GM12878 (cell line): ENCODE data around the gene DSG2. TPM values are rescaled to one million over a fixed set of nuclear protein-coding genes. Genes with fewer than 3 reads are reported as not detected.

Experiments used
- BHLHE40 ChIP-seq, 2 experiments: fragments of 450-650 bp in 1 of 2; IDR thresholded peaks; 2 replicates each; pipeline ENCODE4 v1.6.1; 2011 to 2017; ENCODE audit warnings: low read depth in 2 of 2, borderline replicate concordance in 1 of 2, improper control_type of control experiment in 1 of 2, low read length in 1 of 2, mild to moderate bottlenecking in 1 of 2
- CHD1 ChIP-seq: IDR thresholded peaks from 2 replicates; pipeline ENCODE4 v1.6.1; 2012; ENCODE audit warnings: low read depth, low read length, improper control_type of control experiment
- EED ChIP-seq: sonication (generic); IDR thresholded peaks from 2 replicates; pipeline ENCODE4 v1.6.1; 2016; ENCODE audit warnings: antibody characterized with exemption, low read depth
- FOXM1 ChIP-seq: IDR thresholded peaks from 2 replicates; pipeline ENCODE4 v1.6.1; 2012; ENCODE audit warnings: low read depth, mild to moderate bottlenecking, inconsistent platforms, low read length, moderate library complexity
- HCFC1 ChIP-seq: fragments of 150-350 bp; IDR thresholded peaks from 2 replicates; pipeline ENCODE4 v1.6.1; 2014; ENCODE audit warnings: low read length
- HDAC2 ChIP-seq: fragments of 200-600 bp; sonication (generic); IDR thresholded peaks from 2 replicates; pipeline ENCODE4 v1.6.1; 2017
- IKZF1 ChIP-seq: fragments of 450-650 bp; conservative IDR thresholded peaks from 2 replicates; pipeline ENCODE4 v1.6.1; 2017; ENCODE audit warnings: antibody characterized with exemption, mild to moderate bottlenecking
- KAT2A ChIP-seq: conservative IDR thresholded peaks from 2 replicates; pipeline ENCODE4 v1.6.1; 2011; ENCODE audit warnings: low read depth, low read length; ENCODE audit not compliant: control insufficient read depth
- MEF2A ChIP-seq: IDR thresholded peaks from 2 replicates; pipeline ENCODE4 v1.6.1; 2011; ENCODE audit warnings: low read depth, mild to moderate bottlenecking, low read length, moderate library complexity; ENCODE audit not compliant: insufficient read depth
- NR2C1 ChIP-seq: fragments of 450-650 bp; IDR thresholded peaks from 2 replicates; pipeline ENCODE4 v1.6.1; 2017; ENCODE audit warnings: antibody characterized with exemption, mild to moderate bottlenecking, moderate library complexity
- NRF1 ChIP-seq: conservative IDR thresholded peaks from 2 replicates; pipeline ENCODE4 v1.6.1; 2011; ENCODE audit warnings: mild to moderate bottlenecking, low read depth, low read length, improper control_type of control experiment
- PAX8 ChIP-seq: fragments of 450-650 bp; IDR thresholded peaks from 2 replicates; pipeline ENCODE4 v1.6.1; 2017; ENCODE audit warnings: mild to moderate bottlenecking, moderate library complexity
- POLR2AphosphoS5 ChIP-seq: IDR thresholded peaks from 2 replicates; pipeline ENCODE4 v1.6.1; 2011; ENCODE audit warnings: mild to moderate bottlenecking, low read length, inconsistent platforms
- RAD21 ChIP-seq: IDR thresholded peaks from 2 replicates; pipeline ENCODE4 v1.6.1; 2011; ENCODE audit warnings: mild to moderate bottlenecking, low read depth, low read length, moderate library complexity; ENCODE audit not compliant: insufficient read depth
- SREBF2 ChIP-seq: IDR thresholded peaks from 2 replicates; pipeline ENCODE4 v1.6.1; 2012; ENCODE audit warnings: mild to moderate bottlenecking, low read length
- TARDBP ChIP-seq: IDR thresholded peaks from 2 replicates; pipeline ENCODE4 v1.6.1; 2016; ENCODE audit warnings: borderline replicate concordance
- ZNF384 ChIP-seq: IDR thresholded peaks from 2 replicates; pipeline ENCODE4 v1.6.1; 2012; ENCODE audit warnings: low read depth, mild to moderate bottlenecking, low read length, improper control_type of control experiment, borderline replicate concordance
- ZSCAN29 ChIP-seq: fragments of 450-650 bp; IDR thresholded peaks from 2 replicates; pipeline ENCODE4 v1.6.1; 2017; ENCODE audit warnings: mild to moderate bottlenecking, moderate library complexity
- polyA plus RNA-seq, 11 experiments: library from polyadenylated mRNA; depleted of rRNA in 4 of 11; unstranded in 6 of 11; stranded (reverse) in 5 of 11; fragments of >200 nt; fragmentation: Nextera tagmentation in 4 of 11; fragmentation: Illumina TruSeq in 1 of 11; extraction: Ambion mirVana in 4 of 11; extraction: Trizol in 1 of 11; gene quantifications; 1 replicate in 1 of 11; 2 replicates in 10 of 11; pipeline versions ENCODE4 v1.2.1 to v1.2.3, GENCODE V29; 2011 to 2016; ENCODE audit warnings: inconsistent platforms in 2 of 11, missing spikeins in 2 of 11, low read depth in 1 of 11
- total RNA-seq, 4 experiments: library from RNA; depleted of rRNA in 3 of 4; stranded (reverse); fragments of >200 nt in 3 of 4; fragmentation: Illumina TruSeq in 1 of 4; extraction: Trizol in 1 of 4; gene quantifications; 2 replicates each; pipeline versions ENCODE4 v1.2.1 to v1.2.3, GENCODE V29; 2013 to 2021
- TF ChIP-seq, protein P1 (sequence below): IDR thresholded peaks from 2 replicates; pipeline ENCODE4 v1.6.1; 2012; ENCODE audit warnings: improper control_type of control experiment, low read depth, low read length; ENCODE audit not compliant: insufficient replicate concordance
- TF ChIP-seq, protein P2 (sequence below): fragments of 450-650 bp; IDR thresholded peaks from 2 replicates; pipeline ENCODE4 v1.6.1; 2017; ENCODE audit warnings: mild to moderate bottlenecking, moderate library complexity
- TF ChIP-seq, protein P3 (sequence below): fragments of 150-350 bp; IDR thresholded peaks from 2 replicates; pipeline ENCODE4 v1.6.1; 2014; ENCODE audit warnings: mild to moderate bottlenecking, low read depth, low read length

The DSG2 gene
- total and polyA plus RNA-seq, 10 of the 15 experiments (the other 5 are each of a cell fraction or from before 2014, with no cell fraction given) = 11.7 to 46.2 (median 28.0) TPM

DNA sequence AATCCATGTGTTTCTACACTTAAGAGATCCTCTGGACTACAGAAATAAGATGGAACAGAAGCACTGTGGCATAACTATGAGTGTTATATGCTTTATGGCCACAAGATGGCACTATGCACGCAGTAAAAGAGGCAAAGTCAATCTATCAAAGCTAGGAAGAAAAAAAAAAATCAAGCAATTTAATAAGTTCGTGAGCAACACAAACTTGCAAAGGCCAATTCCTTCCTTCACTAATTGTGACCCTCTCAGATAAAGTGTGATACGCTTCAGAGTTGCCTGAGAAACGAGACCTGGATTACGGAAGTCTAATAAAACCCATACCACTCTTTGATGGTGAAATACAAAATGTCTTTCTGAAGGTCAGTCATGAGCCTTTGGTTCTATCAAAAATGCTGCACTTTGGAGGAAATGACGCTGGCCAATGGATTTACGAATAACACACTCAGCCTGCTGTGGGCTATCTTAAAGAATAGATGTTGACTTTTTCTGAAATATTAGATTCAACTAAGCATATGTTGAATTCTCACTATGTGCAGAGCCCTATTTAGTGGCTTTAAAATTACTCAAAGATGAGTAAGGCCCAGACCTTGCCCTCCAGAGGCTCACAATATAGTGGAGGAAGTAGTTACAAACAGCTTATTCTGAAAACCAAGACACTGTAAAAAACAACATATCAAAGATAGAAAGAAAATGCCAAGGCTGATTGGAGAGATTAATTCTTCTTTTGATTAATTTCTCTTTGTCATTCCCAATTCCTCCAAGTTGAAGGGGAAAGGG lies 58.2 kb downstream of the DSG2 start (continued):
- TF ChIP-seq, protein P1, sequence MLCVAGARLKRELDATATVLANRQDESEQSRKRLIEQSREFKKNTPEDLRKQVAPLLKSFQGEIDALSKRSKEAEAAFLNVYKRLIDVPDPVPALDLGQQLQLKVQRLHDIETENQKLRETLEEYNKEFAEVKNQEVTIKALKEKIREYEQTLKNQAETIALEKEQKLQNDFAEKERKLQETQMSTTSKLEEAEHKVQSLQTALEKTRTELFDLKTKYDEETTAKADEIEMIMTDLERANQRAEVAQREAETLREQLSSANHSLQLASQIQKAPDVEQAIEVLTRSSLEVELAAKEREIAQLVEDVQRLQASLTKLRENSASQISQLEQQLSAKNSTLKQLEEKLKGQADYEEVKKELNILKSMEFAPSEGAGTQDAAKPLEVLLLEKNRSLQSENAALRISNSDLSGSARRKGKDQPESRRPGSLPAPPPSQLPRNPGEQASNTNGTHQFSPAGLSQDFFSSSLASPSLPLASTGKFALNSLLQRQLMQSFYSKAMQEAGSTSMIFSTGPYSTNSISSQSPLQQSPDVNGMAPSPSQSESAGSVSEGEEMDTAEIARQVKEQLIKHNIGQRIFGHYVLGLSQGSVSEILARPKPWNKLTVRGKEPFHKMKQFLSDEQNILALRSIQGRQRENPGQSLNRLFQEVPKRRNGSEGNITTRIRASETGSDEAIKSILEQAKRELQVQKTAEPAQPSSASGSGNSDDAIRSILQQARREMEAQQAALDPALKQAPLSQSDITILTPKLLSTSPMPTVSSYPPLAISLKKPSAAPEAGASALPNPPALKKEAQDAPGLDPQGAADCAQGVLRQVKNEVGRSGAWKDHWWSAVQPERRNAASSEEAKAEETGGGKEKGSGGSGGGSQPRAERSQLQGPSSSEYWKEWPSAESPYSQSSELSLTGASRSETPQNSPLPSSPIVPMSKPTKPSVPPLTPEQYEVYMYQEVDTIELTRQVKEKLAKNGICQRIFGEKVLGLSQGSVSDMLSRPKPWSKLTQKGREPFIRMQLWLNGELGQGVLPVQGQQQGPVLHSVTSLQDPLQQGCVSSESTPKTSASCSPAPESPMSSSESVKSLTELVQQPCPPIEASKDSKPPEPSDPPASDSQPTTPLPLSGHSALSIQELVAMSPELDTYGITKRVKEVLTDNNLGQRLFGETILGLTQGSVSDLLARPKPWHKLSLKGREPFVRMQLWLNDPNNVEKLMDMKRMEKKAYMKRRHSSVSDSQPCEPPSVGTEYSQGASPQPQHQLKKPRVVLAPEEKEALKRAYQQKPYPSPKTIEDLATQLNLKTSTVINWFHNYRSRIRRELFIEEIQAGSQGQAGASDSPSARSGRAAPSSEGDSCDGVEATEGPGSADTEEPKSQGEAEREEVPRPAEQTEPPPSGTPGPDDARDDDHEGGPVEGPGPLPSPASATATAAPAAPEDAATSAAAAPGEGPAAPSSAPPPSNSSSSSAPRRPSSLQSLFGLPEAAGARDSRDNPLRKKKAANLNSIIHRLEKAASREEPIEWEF = no peak
- TF ChIP-seq, protein P2, sequence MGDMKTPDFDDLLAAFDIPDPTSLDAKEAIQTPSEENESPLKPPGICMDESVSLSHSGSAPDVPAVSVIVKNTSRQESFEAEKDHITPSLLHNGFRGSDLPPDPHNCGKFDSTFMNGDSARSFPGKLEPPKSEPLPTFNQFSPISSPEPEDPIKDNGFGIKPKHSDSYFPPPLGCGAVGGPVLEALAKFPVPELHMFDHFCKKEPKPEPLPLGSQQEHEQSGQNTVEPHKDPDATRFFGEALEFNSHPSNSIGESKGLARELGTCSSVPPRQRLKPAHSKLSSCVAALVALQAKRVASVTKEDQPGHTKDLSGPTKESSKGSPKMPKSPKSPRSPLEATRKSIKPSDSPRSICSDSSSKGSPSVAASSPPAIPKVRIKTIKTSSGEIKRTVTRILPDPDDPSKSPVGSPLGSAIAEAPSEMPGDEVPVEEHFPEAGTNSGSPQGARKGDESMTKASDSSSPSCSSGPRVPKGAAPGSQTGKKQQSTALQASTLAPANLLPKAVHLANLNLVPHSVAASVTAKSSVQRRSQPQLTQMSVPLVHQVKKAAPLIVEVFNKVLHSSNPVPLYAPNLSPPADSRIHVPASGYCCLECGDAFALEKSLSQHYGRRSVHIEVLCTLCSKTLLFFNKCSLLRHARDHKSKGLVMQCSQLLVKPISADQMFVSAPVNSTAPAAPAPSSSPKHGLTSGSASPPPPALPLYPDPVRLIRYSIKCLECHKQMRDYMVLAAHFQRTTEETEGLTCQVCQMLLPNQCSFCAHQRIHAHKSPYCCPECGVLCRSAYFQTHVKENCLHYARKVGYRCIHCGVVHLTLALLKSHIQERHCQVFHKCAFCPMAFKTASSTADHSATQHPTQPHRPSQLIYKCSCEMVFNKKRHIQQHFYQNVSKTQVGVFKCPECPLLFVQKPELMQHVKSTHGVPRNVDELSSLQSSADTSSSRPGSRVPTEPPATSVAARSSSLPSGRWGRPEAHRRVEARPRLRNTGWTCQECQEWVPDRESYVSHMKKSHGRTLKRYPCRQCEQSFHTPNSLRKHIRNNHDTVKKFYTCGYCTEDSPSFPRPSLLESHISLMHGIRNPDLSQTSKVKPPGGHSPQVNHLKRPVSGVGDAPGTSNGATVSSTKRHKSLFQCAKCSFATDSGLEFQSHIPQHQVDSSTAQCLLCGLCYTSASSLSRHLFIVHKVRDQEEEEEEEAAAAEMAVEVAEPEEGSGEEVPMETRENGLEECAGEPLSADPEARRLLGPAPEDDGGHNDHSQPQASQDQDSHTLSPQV = peak; percentile 19; the same call in 1 of the 2 replicates
- TF ChIP-seq RAD21 (peak; percentile 96), EED (no peak), TARDBP (no peak), ZNF384 (peak; percentile 87), BHLHE40 (IDR thresholded peaks at IDR 0.05; ENCODE audit: borderline replicate concordance in 1 of 2, low read depth in 2 of 2, low read length in 1 of 2) (no peak), ZSCAN29 (no peak), HCFC1 (no peak), MEF2A (0 out of 2 replicates have a peak, but pooled peaks have one; percentile 9), NRF1 (no peak), NR2C1 (no peak), SREBF2 (no peak), CHD1 (no peak), POLR2AphosphoS5 (no peak), HDAC2 (no peak), FOXM1 (no peak), KAT2A (no peak), PAX8 (no peak), IKZF1 (no peak)
- TF ChIP-seq, protein P3, sequence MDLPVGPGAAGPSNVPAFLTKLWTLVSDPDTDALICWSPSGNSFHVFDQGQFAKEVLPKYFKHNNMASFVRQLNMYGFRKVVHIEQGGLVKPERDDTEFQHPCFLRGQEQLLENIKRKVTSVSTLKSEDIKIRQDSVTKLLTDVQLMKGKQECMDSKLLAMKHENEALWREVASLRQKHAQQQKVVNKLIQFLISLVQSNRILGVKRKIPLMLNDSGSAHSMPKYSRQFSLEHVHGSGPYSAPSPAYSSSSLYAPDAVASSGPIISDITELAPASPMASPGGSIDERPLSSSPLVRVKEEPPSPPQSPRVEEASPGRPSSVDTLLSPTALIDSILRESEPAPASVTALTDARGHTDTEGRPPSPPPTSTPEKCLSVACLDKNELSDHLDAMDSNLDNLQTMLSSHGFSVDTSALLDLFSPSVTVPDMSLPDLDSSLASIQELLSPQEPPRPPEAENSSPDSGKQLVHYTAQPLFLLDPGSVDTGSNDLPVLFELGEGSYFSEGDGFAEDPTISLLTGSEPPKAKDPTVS = no peak
